OCI-M2 (cell line): ENCODE measurements around the gene AMOTL2.

Experiments used
- DNase-seq: peaks from one replicate; lab custom pipeline; 2025; ENCODE audit not compliant: unreplicated experiment; lab: John Stamatoyannopoulos, UW

AMOTL2 gene

GRCh38 chr3:134336587-134336986 is 37.7 kb downstream of the AMOTL2 start:
- DNase-seq = no peak

GRCh38 chr3:134334901-134335280 is 39.4 kb downstream of the AMOTL2 start:
- DNase-seq = no peak

GRCh38 chr3:134334231-134334900 is 39.9 kb downstream of the AMOTL2 start:
- DNase-seq = no peak

- DNase-seq = no peak
These were observed 40.6 kb downstream of the AMOTL2 start for GRCh38 chr3:134333522-134334181.

- DNase-seq = no peak
These were observed 41.9 kb downstream of the AMOTL2 start for GRCh38 chr3:134332344-134332743.

GRCh38 chr3:134331811-134332199 is 42.4 kb downstream of the AMOTL2 start:
- no peak for DNase-seq

- no peak for DNase-seq
These were observed 43.1 kb downstream of the AMOTL2 start for GRCh38 chr3:134330883-134331810.

- DNase-seq = no peak
These were observed 45.4 kb downstream of the AMOTL2 start for GRCh38 chr3:134328846-134329245.

GRCh38 chr3:134328147-134328591 is 46.1 kb downstream of the AMOTL2 start:
- DNase-seq = no peak

GRCh38 chr3:134327594-134327975 is 46.7 kb downstream of the AMOTL2 start:
- DNase-seq = no peak

- DNase-seq = no peak
These were observed 47.3 kb downstream of the AMOTL2 start for GRCh38 chr3:134326760-134327593.

GRCh38 chr3:134326126-134326525 is 48.1 kb downstream of the AMOTL2 start:
- no peak for DNase-seq

GRCh38 chr3:134325706-134326105 is 48.5 kb downstream of the AMOTL2 start:
- DNase-seq = no peak

GRCh38 chr3:134325061-134325705 is 49.1 kb downstream of the AMOTL2 start:
- DNase-seq = no peak

- no peak for DNase-seq
These were observed 50.0 kb downstream of the AMOTL2 start for GRCh38 chr3:134323966-134324962.

- no peak for DNase-seq
These were observed 52.0 kb downstream of the AMOTL2 start for GRCh38 chr3:134322286-134322685.

GRCh38 chr3:134320749-134321148 is 53.5 kb downstream of the AMOTL2 start:
- DNase-seq = no peak

- DNase-seq = no peak
These were observed 54.3 kb downstream of the AMOTL2 start for GRCh38 chr3:134319931-134320330.

GRCh38 chr3:134318166-134318565 is 56.1 kb downstream of the AMOTL2 start:
- no peak for DNase-seq
